Fibroblast of skin of left biceps (primary cell): ENCODE data around the gene PITPNB.

Experiments used
- DNase-seq, 2 experiments: peaks; one replicate each; pipeline ENCODE4 v3.0.0-alpha.2; 2013; ENCODE audit warnings: low read depth in 2 of 2

PITPNB gene

GRCh38 chr22:27803841-27804415 is 115.1 kb downstream of the PITPNB start:
- no peak for DNase-seq

GRCh38 chr22:27802346-27803073 is 116.5 kb downstream of the PITPNB start:
- no peak for DNase-seq
